Right renal pelvis (tissue), 4 donors: Measurements from ENCODE around the gene ZNF311. TPM values are rescaled to one million over a fixed set of nuclear protein-coding genes. Genes with fewer than 3 reads are reported as not detected.

Experiments
- DNase-seq, 4 donors: peaks; one replicate each; pipeline ENCODE4 v3.0.0-alpha.2; 2013; ENCODE audit warnings: low read depth in 4 of 4, low spot score in 3 of 4, missing footprints in 1 of 4
- polyA plus RNA-seq, 4 donors: library from polyadenylated mRNA; unstranded; fragments of 120-200 nt; gene quantifications; one replicate each; pipeline ENCODE4 v1.2.1, GENCODE V29; 2013; ENCODE audit not compliant: insufficient read length in 4 of 4

ZNF311 gene
- polyA plus RNA-seq, result 1 to 10 TPM; 5.7 to 6.8 (median 6.4) TPM

- DNase-seq, result peak in 2 of 4 donors; percentile 72 to 74
Observed at GRCh38 chr6:29005183-29005885, at the start of gene ZNF311. Gene ZNF311 (minus strand): TSS chr6:29005315. CDS start chr6:29003954, 1,361 bp downstream.

GRCh38 chr6:29051680-29052079 is 46.6 kb upstream of the ZNF311 start:
- DNase-seq, result no peak

- DNase-seq, result no peak
Observed at GRCh38 chr6:29045075-29045474, 40.0 kb upstream of the ZNF311 start, which contains the start of gene OR2W1. Gene OR2W1 (minus strand): TSS chr6:29045175. CDS start chr6:29045175, 0 bp downstream.

- no peak for DNase-seq
Observed at GRCh38 chr6:29035951-29036350, 30.8 kb upstream of the ZNF311 start.

GRCh38 chr6:29028821-29029220 is 23.7 kb upstream of the ZNF311 start:
- no peak for DNase-seq

GRCh38 chr6:29025927-29026585 is 20.9 kb upstream of the ZNF311 start:
- no peak for DNase-seq

GRCh38 chr6:29021434-29021833 is 16.3 kb upstream of the ZNF311 start:
- no peak for DNase-seq

- DNase-seq, result no peak
Observed at GRCh38 chr6:29019629-29020028, 14.5 kb upstream of the ZNF311 start.

GRCh38 chr6:29017428-29017802 is 12.3 kb upstream of the ZNF311 start:
- DNase-seq, result no peak

GRCh38 chr6:29016559-29017427 is 11.7 kb upstream of the ZNF311 start:
- DNase-seq, result peak; percentile 73 to 85 (median 80)

GRCh38 chr6:29014729-29015608 is 9.9 kb upstream of the ZNF311 start:
- DNase-seq, result no peak

GRCh38 chr6:29011276-29011734 is 6.2 kb upstream of the ZNF311 start:
- peak; percentile 60 to 67 (median 62) for DNase-seq

GRCh38 chr6:29009358-29009757 is 4.2 kb upstream of the ZNF311 start:
- no peak for DNase-seq

GRCh38 chr6:29008089-29008488 is 3.0 kb upstream of the ZNF311 start:
- no peak for DNase-seq

- no peak for DNase-seq
Observed at GRCh38 chr6:28996844-28997510, 8.1 kb downstream of the ZNF311 start.

- no peak for DNase-seq
Observed at GRCh38 chr6:28995093-28995650, 9.9 kb downstream of the ZNF311 start.

GRCh38 chr6:28988536-28989311 is 16.4 kb downstream of the ZNF311 start:
- peak in 1 of 4 donors; percentile 48 for DNase-seq

- peak; percentile 85 to 96 (median 92) for DNase-seq
Observed at GRCh38 chr6:28985462-28986164, 19.5 kb downstream of the ZNF311 start.
